ENCODE measurements around the gene DPP10.
"Not testable (repeated sequence)": the region's sequence is repeated elsewhere in the genome, so short reads cannot be mapped to it uniquely, and the experiment has no call there.

DPP10 gene

DNA sequence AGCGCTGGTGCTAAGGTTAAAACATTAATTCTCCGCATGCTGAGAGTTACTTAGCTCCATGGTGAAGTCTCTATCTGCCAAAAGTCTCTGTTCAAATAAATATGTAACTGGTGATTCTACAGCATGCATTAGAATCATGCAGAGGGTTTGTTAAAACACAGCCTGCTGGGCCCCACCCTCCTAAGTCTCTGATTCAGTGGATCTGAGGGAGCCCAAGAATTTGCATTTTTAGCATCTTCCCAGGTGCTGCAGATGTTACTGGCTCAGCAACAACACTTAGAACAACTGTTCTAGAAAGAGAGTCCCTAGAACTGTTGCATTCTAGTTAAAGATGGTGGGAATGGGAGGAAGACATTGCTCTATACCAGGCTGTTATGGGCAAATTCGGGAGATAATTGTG, 73.4 kb downstream of the DPP10 start:
- no peak for DNase-seq

GRCh38 chr2:114517580-114517979, 75.1 kb downstream of the DPP10 start:
- no peak for DNase-seq

GRCh38 chr2:114518738-114519137, 76.3 kb downstream of the DPP10 start:
- DNase-seq, result no peak

GRCh38 chr2:114522612-114523011, 80.2 kb downstream of the DPP10 start:
- DNase-seq, result not testable (repeated sequence)

- no peak for DNase-seq
Measured at GRCh38 chr2:114525955-114526354, 83.5 kb downstream of the DPP10 start.

DNA sequence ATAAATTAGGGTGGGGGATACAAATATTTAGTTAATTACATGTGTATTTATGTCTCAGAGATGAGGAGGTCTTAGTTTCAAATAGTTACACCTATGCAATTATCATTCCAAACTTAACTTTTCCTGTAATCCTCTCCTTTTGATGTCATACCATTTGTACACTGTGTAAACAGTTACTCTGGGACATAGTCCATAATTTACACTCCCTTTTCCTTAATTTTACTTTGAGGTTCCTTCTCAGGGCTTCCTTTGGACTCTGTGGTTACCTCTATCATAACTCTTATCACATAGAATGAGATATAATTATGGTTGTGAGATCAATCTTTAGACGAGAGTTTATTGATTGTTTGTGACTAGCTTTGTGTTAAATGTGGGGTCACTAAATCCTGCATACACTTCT, 84.4 kb downstream of the DPP10 start:
- DNase-seq, result no peak

GRCh38 chr2:114527330-114527983, 85.0 kb downstream of the DPP10 start:
- no peak for DNase-seq

DNA sequence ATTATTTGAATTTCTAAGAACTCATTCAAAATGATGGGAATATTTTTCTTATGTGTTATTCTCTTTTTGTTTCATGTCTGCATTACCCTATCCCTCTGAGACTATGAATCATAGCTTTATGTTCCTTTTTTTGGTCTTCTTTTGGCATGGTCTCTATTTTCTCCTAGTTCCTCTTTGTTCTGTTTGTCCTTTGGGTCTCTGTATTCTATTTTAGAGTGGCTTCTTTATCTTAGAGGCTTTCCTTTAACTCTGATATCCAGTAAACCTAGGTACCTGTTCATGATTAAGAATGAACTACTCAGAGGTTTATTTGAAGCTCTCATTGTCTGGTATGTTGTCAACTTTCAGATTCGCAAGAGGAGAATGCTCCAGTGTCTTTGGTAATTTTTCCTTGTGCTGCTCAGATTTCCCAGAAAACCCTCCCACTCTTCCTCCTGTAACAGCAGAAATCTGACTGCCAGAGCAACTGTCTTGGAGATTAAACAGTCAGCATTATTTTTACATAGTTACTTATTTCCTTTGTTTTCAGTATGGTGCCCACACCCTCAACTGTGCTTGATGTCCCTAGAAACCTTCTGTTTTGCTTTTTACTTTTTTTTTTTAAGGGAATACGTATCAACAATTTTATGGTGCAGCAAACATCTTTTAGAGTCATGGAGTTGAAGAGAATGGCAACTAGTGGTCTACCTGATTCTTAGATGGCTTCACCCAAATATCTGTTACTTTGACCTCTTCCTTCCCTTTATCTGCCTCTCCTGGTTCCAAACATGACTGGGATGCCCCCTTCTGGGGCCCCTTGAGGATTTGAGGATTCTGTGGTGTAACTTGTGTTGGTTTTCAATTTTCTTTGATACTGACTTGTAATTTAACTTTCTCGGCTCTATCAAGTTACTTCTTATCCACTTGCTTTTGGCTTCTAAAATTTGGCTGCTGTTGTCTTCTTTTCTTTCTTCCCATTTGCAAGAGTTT, 92.0 kb downstream of the DPP10 start:
- DNase-seq, result no peak

DNA sequence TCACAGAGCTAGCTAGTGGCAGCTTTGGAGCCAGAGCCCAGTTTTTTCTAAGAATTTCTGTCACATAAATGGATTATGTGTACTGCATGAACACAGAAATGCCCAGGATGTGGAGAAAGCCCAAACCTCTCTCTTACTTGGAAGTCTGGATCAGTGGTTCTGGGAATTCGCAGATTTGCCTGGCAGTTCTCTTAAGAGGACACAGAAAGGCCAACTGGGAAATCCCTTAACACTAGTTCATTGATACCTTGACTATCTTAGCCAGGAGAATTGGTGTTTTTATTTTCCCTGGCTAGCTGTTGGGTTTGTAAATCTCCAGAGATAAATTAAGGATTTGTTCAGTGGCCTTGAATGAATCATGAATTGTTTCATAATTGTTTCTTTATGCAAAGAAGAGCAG, 95.3 kb downstream of the DPP10 start:
- no peak for DNase-seq

DNA sequence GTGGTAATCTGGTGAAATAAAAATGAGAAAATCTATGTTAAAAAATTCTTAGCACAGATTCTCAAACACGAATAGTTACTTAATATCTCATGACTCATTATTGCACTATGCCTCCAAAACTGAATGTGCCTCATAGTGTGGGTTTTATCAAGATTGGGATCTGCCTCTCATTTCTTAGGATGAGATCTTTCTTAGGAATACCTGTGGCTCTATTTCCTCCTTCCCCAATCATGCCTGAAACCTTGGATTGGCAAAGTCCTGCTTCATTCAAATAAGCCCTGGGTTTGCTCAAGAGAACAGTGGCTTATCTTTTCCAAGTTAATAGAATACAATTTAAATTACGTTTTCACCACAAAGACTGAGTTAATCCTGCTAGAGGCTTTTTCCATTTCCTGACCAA, 100.3 kb downstream of the DPP10 start:
- DNase-seq, result peak; percentile 1

- no peak for DNase-seq
Measured at GRCh38 chr2:114543236-114543766, 100.9 kb downstream of the DPP10 start.

DNA sequence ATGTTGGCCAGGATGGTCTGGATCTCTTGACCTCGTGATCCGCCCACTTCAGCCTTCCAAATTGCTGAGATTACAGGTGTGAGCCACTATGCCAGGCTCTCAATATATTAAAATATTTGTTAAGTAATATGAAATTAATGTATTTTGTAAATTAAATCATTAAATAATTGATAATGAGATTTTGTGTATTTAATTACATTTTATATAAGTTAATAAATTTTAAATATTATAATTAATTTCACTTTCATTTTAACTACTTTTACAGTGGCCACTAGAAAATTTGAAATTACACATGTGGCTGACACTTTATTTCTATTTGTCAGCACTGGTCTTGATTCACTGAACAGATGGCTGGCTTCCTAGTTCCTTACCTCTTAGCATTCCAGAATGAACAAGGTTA, 102.6 kb downstream of the DPP10 start:
- DNase-seq, result no peak

- no peak for DNase-seq
Measured at GRCh38 chr2:114546531-114546930, 104.1 kb downstream of the DPP10 start.

DNA sequence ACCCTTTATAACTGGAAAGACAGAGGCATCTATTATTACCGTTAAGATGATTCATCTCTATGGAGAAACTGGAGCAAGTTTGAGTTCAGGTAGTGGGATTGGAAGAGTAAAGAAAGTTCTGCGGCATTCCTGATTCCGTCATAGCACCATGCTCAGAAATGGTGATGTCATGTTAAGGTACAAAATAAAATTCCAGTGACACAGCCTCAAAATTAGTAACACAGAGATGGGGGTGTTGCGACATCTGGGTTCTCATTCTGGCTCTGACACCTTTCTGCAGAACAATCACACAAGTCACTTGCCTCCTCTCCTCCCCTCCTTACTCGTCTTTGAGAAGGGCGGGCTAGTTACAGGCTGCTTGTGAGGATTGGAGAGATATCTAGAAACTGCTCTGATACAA, 105.7 kb downstream of the DPP10 start:
- no peak for DNase-seq

GRCh38 chr2:114550364-114550763, 107.9 kb downstream of the DPP10 start:
- no peak for DNase-seq

DNA sequence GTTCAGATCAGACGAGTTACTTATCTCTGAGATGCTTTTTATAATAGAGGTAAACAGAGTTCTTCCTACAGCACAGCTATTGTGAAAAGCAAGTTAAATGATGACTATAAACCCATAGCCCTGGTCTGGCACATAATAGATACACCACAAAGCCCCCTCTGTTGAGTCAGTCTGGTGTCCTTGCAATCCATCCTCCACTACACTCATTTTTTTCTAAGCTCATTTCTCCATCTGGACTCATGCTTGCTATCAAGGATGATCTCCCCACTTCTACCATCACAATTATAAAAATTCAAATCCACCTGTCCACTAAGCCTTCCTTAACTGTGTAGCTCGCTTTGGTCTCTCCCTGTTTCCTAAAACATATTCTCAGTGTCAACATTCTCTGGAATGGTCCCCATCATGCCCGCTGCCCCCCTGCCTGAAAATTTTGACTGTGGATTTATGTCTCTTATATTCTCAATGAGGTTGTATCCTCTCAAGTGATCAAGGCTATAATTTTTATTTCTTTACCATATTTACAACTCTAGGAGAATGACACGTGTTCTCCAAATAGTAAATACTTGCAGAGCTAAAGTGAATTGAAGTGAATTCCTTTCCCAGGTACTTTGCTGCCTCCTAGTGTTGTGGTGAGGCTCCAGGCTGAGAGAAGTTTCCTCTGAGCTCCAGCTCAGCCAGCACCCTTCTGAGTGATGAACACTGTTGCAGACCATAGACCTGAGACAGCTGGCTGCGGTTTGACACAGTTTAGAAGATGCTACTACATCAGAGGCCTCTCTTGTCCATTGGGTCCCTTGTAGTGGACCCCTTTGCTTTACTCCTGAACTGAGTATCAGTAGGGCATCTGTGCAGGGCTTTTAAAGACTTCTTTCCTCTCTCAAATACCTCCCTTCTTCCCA, 108.7 kb downstream of the DPP10 start:
- peak; percentile 8 for DNase-seq

DNA sequence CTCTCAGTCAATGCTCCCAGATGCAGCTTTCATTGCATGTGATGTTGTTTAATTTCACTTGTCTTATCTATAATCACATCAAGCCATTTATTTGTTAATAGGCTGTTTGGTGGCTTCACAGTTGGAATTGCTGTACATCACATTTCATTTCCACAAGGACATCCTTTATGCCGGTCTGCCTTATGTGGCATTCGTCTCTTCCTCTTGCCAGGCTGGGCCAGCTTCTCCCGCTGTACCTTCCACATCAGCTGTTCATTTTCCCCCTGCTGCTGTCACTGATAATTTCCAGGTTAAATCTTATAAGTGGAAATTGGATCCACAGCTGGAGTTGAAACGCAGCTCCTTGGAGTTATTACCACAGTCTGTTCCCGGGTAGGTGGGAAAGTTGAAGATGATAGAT, 110.6 kb downstream of the DPP10 start:
- no peak for DNase-seq

GRCh38 chr2:114569166-114569565, 126.7 kb downstream of the DPP10 start:
- no peak for DNase-seq

GRCh38 chr2:114577657-114578056, 135.2 kb downstream of the DPP10 start:
- DNase-seq, result no peak

- DNase-seq, result no peak
Measured at GRCh38 chr2:114579542-114579941, 137.1 kb downstream of the DPP10 start.

GRCh38 chr2:114580691-114581090, 138.2 kb downstream of the DPP10 start:
- DNase-seq, result no peak

DNA sequence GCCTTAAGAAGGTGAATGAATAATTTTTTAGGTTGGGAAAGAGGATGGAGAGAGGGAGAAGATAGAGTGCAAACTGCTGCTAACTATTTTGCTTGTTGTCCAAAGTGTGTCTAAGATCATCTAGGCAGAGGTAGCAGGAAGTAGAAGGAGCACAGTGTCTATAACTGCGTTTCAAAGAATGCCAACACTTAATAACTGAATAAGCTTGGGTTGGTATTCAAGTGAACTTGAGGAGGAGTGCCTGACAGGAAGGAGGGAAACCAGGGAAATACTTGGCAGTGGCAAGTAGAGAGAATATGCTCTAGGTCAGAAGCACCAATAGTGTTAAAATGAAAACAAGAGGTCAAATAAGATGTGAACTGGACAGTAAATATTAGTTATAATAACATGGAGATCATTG, 155.9 kb downstream of the DPP10 start:
- no peak for DNase-seq

GRCh38 chr2:114609203-114609602, 166.8 kb downstream of the DPP10 start:
- no peak for DNase-seq

Measured in fibroblast of skin of abdomen (primary cell).